A673 (cell line): ENCODE measurements around the gene EIF2S1. TPM values are rescaled to one million over a fixed set of nuclear protein-coding genes. Genes with fewer than 3 reads are reported as not detected.

Experiments
- BruUV-seq: library from RNA; stranded (reverse); fragments of 400-500 nt; replicated peaks from 2 replicates; lab custom pipeline; 2021; lab: Mats Ljungman, UMichigan
- CTCF ChIA-PET: fragments of 300-600 bp; sonication (Branson Sonifier 250); formaldehyde crosslinking; loops from one replicate; lab custom pipeline; 2022; ENCODE audit warnings: antibody characterized with exemption; lab: Charles Lee
- POLR2A ChIA-PET: fragments of 300-600 bp; sonication (Branson Sonifier 250); formaldehyde crosslinking; loops from one replicate; lab custom pipeline; 2022; ENCODE audit warnings: antibody characterized with exemption; ENCODE audit not compliant: low non-redundant PET; lab: Charles Lee
- DNase-seq: peaks from one replicate; pipeline ENCODE4 v3.0.0-alpha.2; 2015; ENCODE audit warnings: low spot score
- H3K27ac ChIP-seq: fragments of 200-600 bp; sonication (generic); 2 replicates; pipeline ENCODE4 v1.5.1; 2016; ENCODE audit warnings: mixed run types, low read depth, mild to moderate bottlenecking, mixed read lengths, antibody characterized with exemption, low read length; ENCODE audit not compliant: poor library complexity, severe bottlenecking
- H3K27me3 ChIP-seq: fragments of 200-600 bp; sonication (generic); replicated peaks from 2 replicates; pipeline ENCODE4 v1.6.1; 2017; ENCODE audit warnings: mixed run types, low read depth, mild to moderate bottlenecking, mixed read lengths, antibody characterized with exemption, low read length; ENCODE audit not compliant: insufficient read depth, poor library complexity
- H3K36me3 ChIP-seq: fragments of 200-600 bp; sonication (generic); 2 replicates; pipeline ENCODE4 v1.6.1; 2016; ENCODE audit warnings: mixed run types, mild to moderate bottlenecking, mixed read lengths, antibody characterized with exemption, low read length; ENCODE audit not compliant: insufficient read depth, poor library complexity, severe bottlenecking
- H3K4me1 ChIP-seq: fragments of 200-600 bp; sonication (generic); 2 replicates; pipeline ENCODE4 v1.6.1; 2017; ENCODE audit warnings: mixed run types, mild to moderate bottlenecking, mixed read lengths, antibody characterized with exemption, low read length; ENCODE audit not compliant: insufficient read depth, poor library complexity, severe bottlenecking
- H3K4me3 ChIP-seq: fragments of 200-600 bp; sonication (generic); 2 replicates; pipeline ENCODE4 v1.5.1; 2016; ENCODE audit warnings: low read depth, mixed run types, mild to moderate bottlenecking, mixed read lengths, low read length; ENCODE audit not compliant: poor library complexity, severe bottlenecking
- H3K9me3 ChIP-seq: fragments of 200-600 bp; sonication (generic); 2 replicates; pipeline ENCODE4 v1.6.1; 2016; ENCODE audit warnings: mixed run types, low read depth, mild to moderate bottlenecking, mixed read lengths, antibody characterized with exemption, low read length; ENCODE audit not compliant: poor library complexity, severe bottlenecking
- EZH2 ChIP-seq: fragments of 200-600 bp; sonication (generic); IDR thresholded peaks from 2 replicates; pipeline ENCODE4 v1.6.1; 2017; ENCODE audit warnings: borderline replicate concordance, low read depth, mild to moderate bottlenecking, mixed read lengths, antibody characterized with exemption, low read length; ENCODE audit not compliant: poor library complexity, severe bottlenecking
- intact Hi-C: fragments of 100-400 bp; cut with micrococcal nuclease; formaldehyde crosslinking; loops from one replicate; pipeline ENCODE4 v1.10.0; 2022; ENCODE audit not compliant: unreplicated experiment
- total RNA-seq: library from RNA; stranded (reverse); gene quantifications from 2 replicates; pipeline ENCODE4 v1.2.3, GENCODE V29; 2021
- TF ChIP-seq, protein P1 (sequence below): fragments of 300-800, 200-600 bp; sonication (generic); conservative IDR thresholded peaks from 2 replicates; pipeline ENCODE4 v1.5.1; 2017; ENCODE audit warnings: low read depth, mild to moderate bottlenecking, antibody characterized with exemption, low read length, moderate library complexity, mixed read lengths

EIF2S1 gene
- total RNA-seq, 1 experiment from 2014 or later: 302 TPM

DNA sequence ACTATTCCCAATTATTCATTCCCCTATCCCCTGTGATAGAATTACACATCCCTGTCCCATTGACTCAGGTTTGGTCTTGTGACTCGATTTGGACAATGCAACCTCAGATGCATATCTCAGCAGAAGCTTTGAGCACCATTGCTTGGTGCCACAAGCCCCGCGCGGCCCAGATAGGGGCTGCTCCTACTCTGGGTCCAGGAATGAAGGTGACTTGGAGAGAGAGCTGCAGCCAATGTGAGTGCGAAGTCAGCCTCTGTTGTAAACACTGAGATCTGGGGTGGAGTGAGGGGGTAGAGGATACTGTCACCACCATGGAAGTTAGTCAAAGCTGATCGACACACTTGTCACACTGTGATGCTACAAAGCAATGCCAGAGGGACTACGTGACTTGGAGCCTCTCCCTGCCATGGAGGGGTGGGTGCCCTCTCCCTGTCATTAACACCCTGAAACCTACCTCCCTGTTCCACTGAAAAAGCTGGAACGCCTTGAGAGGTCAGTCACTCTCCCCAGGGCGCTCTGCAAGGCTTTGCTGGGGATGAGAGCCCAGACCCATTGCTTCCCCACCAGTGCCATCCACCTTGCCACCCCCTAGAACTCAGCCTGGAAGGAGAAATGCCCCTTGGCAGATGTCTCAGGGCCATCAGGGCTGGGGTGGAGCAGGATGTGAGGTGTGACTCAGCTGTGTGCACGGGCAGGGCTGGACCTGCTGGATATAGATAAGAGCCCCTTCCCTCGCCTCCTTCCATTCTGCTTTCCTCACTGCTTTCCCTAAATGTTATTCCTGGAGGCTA, 58.5 kb downstream of the EIF2S1 start:
- DNase-seq: no peak
- H3K27ac ChIP-seq: no peak overlapping the region
- H3K9me3 ChIP-seq: no peaks in the 10 kb centered on the region
- no peaks in the 10 kb centered on the region for H3K36me3 ChIP-seq
- intact Hi-C loops: no loop called here
- ChIA-PET CTCF (interaction anchor here (0.9 kb wide), 1 partner anchor 8 kb away, joined by 3 read pairs; no protein-coding TSS in a partner anchor), POLR2A (no interaction called here)
- TF ChIP-seq EZH2: no peak
- TF ChIP-seq, protein P1, sequence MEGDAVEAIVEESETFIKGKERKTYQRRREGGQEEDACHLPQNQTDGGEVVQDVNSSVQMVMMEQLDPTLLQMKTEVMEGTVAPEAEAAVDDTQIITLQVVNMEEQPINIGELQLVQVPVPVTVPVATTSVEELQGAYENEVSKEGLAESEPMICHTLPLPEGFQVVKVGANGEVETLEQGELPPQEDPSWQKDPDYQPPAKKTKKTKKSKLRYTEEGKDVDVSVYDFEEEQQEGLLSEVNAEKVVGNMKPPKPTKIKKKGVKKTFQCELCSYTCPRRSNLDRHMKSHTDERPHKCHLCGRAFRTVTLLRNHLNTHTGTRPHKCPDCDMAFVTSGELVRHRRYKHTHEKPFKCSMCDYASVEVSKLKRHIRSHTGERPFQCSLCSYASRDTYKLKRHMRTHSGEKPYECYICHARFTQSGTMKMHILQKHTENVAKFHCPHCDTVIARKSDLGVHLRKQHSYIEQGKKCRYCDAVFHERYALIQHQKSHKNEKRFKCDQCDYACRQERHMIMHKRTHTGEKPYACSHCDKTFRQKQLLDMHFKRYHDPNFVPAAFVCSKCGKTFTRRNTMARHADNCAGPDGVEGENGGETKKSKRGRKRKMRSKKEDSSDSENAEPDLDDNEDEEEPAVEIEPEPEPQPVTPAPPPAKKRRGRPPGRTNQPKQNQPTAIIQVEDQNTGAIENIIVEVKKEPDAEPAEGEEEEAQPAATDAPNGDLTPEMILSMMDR: no peak
- H3K4me3 ChIP-seq: no peak overlapping the region
- H3K4me1 ChIP-seq: no peaks in the 10 kb centered on the region
- BruUV-seq: no TSS peak
- H3K27me3 ChIP-seq: no peaks in the 10 kb centered on the region

DNA sequence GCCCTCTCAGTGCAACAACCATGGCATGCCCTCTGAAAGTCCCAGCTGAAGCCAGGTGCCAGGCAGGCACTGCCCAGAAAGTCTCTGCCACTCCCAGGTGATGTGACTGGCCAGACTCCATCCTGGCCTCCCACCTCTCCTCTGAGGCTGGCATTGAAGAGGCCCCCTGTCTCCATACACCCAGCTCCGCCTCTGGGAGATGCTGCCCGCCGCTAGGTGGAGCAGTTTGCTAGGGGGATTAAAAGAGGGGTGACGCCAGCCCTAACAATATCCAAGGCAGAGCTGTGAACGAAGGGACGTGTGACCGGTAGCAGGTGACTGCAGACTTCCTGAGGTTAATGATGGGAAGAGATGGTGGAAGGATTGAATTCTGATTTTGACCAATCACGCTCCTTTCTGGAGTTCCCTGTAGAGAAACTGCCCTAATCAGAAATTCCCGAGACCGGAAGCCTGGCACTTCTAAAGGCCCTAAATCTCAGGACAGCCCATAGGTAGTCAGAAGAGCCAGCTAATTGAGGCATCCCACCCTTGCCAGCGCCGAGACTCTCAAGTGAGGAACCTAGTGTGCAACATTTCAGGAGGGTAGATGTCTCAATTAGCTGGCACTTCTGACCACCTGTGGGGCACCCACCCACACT, 60.1 kb downstream of the EIF2S1 start:
- CTCF ChIA-PET: interaction anchor here (0.6 to 0.8 kb wide), 2 partner anchors 151 to 511 kb away, joined by 5 to 6 read pairs; no protein-coding TSS in a partner anchor
- no peaks in the 10 kb centered on the region for H3K36me3 ChIP-seq
- H3K4me3 ChIP-seq: no peak overlapping the region
- intact Hi-C loops: no loop called here
- no peaks in the 10 kb centered on the region for H3K27me3 ChIP-seq
- no peaks in the 10 kb centered on the region for H3K4me1 ChIP-seq
- POLR2A ChIA-PET: no interaction called here
- BruUV-seq: no TSS peak
- DNase-seq: peak; percentile 46
- TF ChIP-seq, protein P1: peak; percentile 66
- TF ChIP-seq EZH2: no peak
- H3K9me3 ChIP-seq: no peaks in the 10 kb centered on the region
- no peak overlapping the region for H3K27ac ChIP-seq

DNA sequence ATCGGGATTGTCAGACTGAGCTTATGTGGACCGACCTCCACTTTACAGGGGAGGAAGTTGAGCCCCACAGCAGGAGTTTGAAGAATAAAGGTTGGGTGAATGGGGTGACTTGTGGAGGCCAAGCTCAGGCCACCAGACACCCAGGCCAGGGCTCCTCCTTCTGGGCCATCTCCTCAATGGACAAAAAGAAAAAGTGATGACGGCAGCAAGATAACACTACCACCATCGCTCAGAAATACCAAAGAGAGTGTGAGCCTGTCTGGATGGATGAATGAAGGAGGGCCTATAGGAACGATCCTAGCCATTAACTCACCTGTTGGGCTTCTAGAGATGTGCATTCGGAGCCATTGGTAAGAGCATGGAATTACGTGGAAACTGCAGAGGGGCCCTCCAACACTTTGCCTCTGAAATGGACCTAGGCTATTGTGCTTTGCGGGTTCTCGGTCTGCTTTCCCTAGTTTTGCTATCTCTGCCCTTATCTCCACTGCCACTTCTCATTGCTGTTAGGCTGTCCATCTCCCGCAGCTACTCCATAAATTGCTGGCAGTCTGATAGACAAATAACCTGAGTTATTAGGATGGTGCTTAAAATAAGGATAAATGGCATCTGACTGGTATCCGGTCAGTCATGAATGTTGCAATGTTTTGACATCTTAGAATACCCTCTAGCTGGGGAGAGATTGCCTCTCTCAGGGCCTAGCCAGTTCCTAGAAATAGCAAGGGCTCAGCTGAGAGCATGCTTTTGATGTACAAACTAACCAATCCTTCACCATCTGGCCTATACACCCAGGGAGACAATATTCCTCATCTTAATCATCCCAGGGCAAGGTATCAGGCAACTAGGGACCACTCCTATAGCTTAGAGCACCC, 61.5 kb downstream of the EIF2S1 start:
- H3K4me1 ChIP-seq: no peaks in the 10 kb centered on the region
- CTCF ChIA-PET: no interaction called here
- no peak overlapping the region for H3K4me3 ChIP-seq
- TF ChIP-seq, protein P1: no peak
- no peak for TF ChIP-seq EZH2
- BruUV-seq: no TSS peak
- POLR2A ChIA-PET: no interaction called here
- no peaks in the 10 kb centered on the region for H3K27me3 ChIP-seq
- DNase-seq: no peak
- no peak overlapping the region for H3K27ac ChIP-seq
- H3K36me3 ChIP-seq: no peaks in the 10 kb centered on the region
- intact Hi-C loops: no loop called here
- no peaks in the 10 kb centered on the region for H3K9me3 ChIP-seq
